Measurements from ENCODE around the gene PTGFRN.
"Not testable (repeated sequence)": the region's sequence is repeated elsewhere in the genome, so short reads cannot be mapped to it uniquely, and the experiment has no call there.

PTGFRN gene

GRCh38 chr1:116947092-116947860, 37.6 kb downstream of the PTGFRN start:
- DNase-seq: no peak

DNA sequence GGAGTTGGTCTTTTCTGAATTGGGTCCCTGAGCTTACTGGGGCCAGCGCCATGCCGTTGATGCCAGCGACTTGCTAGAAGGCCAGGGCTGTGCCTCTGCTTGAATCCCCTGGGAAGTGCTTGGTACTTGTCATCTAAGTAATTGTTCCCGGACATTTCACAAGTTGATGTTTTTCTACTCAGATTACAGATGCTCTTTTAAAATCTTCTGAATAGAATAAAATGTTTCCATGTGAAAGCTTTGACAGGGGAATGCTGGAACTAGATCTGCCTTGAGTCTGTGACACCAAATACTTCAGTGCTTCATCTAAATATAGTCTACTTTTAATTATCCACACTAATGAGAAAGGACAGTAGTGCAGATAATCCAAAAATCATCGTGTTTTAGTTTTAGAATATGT, 38.3 kb downstream of the PTGFRN start:
- no peak for DNase-seq

DNA sequence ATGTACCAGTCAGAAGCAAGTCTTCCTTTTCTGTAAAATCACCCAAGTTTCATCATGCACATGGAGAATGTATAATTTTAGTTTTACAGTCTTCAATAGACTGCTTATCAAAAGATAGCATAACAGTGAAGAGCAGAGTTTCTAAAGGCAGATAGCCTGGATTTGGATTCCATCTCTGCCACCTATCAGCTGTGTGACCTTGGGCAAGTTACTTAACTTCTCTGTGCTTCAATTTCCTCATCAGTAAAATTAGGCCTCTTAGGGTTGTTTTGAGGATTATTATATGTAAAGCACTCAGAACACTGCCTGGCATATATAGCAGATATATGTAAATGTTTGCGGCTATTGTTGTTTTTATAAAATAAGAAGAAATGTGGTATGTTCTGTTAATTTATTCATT, 38.9 kb downstream of the PTGFRN start:
- DNase-seq: no peak

DNA sequence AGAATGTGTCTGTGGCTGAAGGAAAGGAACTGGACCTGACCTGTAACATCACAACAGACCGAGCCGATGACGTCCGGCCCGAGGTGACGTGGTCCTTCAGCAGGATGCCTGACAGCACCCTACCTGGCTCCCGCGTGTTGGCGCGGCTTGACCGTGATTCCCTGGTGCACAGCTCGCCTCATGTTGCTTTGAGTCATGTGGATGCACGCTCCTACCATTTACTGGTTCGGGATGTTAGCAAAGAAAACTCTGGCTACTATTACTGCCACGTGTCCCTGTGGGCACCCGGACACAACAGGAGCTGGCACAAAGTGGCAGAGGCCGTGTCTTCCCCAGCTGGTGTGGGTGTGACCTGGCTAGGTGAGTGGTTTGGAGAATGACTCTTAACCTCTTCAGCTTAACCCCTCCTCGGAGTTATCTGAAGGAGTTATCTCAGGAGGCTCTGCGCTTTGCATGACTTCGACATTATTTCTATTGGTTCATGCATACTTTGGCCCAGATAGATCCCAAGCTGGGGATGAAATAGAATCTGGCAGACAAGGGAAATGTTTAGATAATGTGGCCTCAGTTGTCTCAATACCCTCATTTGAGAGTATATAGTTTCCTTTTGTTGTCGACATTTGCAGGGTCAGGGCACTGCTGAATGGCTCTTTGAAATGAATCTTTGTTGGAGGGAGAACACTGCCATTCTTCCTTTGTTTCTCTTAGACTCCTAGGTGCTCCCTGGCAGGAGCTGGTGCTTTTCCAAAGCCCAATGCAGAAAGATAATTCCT, 39.7 kb downstream of the PTGFRN start:
- no peak for DNase-seq

DNA sequence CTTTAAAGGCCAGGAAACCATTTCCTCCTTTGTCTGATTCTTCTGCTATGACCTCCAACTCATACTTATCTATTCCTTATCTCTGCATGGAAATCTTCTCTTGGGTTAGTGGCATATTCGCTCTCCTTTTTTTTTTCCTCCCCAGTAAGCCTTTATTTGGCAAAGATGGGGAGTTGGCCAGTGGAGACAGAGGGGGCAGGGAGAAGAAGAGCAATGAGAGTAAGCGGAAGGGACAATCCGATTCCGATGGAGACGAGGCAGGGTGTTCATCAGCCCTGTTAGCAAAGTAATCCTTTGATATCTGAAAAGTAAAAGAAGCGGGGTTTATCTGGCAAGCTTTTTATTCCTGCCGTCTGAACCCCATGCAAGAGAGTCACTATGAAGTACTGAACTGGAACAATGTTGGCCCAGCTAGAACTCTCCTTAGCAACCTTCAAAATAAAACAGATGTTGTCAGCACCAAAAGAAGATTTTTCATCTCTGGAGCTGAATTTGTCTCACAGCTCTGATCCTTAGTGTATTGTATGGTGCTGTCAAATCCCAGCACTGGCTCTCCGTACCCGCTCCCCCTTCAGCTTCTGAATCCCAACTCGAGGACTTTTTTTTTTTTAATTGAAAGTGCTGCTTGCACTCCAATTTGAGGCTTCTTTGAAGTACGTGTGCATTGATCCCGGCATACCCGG, 40.9 kb downstream of the PTGFRN start:
- no peak for DNase-seq

- DNase-seq: no peak
Measured at GRCh38 chr1:116951200-116951935, 41.7 kb downstream of the PTGFRN start.

DNA sequence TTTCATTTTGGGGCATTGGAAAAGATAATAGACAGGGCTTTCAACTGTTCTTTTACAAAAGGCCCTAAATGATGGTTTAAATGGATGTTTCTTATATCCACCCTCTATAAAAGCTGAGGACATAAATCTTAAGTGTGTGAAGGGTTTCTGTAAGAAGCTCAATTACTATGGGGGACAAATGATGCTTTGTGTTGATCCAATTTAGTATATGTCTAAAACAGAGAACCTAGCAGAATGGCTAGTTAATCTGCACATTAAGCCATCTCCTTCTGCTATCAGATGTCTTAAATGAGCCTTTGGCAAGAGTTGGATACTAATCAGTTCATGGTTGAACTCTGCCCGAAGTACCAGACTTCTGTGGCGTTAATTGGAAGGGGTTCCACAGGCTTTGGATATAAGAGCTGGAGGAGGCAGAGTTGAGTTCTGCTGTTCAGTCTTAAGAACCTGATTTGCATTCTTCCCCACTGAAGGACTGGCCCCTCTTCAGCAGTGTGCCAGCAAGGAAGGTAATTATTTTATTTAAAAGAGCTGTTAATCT, 43.1 kb downstream of the PTGFRN start:
- DNase-seq: no peak

GRCh38 chr1:116954440-116954839, 44.7 kb downstream of the PTGFRN start:
- DNase-seq: no peak

- DNase-seq: no peak
Measured at GRCh38 chr1:116956378-116956777, 46.7 kb downstream of the PTGFRN start.

GRCh38 chr1:116957646-116958045, 47.9 kb downstream of the PTGFRN start:
- no peak for DNase-seq

- DNase-seq: no peak
Measured at GRCh38 chr1:116958110-116958509, 48.4 kb downstream of the PTGFRN start.

DNA sequence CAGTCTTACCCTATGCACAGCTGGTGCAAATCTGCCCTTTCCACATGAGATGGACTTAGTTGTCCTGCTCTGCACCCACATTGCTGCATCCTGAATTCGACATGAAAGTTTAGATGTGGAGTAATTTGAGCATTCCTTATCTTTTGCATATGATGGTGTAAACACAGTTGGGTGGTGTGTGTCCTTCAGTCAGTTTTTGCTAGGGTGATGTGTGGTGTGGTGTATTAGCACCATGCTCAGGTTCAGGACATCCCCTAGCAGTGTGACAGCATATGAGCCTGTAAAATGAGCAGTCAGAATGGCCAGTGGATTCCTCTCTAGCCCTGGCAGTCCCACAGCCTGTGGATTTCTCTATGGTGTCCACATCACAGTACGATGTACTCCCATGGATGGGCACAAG, 49.3 kb downstream of the PTGFRN start:
- no peak for DNase-seq

DNA sequence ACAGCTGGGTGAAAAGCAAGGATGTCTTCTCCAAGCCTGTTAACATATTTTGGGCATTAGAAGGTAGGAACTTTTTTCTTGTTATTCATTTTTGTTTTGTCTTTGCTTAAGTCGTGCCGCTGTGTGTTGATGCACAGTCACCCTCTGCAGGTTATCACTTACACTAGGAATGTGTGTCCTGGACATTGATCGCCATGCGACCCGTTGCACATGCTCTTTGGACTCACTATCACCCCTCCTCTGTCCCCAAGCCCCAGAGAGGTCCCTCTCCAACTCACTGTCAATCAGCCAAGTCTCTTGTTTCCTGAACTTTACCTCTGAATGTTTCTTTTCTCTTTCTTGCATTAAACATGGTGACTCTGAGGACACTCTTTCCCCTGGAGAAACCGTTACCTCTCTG, 51.9 kb downstream of the PTGFRN start:
- no peak for DNase-seq

DNA sequence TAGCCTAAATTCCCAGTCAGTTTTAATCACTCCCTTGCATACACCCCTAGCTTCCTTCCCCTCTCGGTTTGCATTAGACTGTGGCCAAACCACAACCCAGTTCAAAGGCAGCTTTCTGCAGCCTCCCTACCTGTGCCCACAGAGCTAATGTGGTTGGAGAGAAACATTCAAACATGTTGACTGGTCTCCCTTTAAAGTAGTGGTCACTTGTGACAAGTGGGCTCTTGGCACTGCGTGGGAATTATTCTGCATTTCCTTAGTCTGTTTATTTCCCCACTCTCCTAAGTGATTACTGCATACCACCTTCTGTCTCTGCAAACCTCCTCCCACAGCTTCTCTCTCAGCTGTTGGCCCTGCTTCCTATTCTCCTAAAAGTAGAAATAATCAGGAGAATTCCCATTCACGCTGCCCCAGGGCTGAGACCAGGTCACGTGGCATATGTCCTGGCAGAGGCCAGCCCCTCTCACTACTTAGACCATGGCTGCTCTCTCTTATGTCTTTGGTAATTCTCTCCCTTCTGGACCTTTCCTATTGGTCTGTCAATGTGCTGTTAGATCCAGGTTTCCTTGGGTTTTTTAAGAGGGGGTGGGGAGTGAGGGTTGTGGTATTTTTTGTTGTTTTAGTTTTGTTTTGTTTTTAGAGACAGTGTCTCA, 53.4 kb downstream of the PTGFRN start:
- DNase-seq: no peak

GRCh38 chr1:116966791-116967190, 57.1 kb downstream of the PTGFRN start:
- DNase-seq: no peak

- DNase-seq: no peak
Measured at GRCh38 chr1:116968724-116969123, 59.0 kb downstream of the PTGFRN start.

GRCh38 chr1:116971258-116971860, 61.6 kb downstream of the PTGFRN start:
- DNase-seq: no peak

GRCh38 chr1:116971965-116972673, 62.4 kb downstream of the PTGFRN start:
- DNase-seq: no peak

- DNase-seq: no peak
Measured at GRCh38 chr1:116972674-116973030, 62.9 kb downstream of the PTGFRN start.

DNA sequence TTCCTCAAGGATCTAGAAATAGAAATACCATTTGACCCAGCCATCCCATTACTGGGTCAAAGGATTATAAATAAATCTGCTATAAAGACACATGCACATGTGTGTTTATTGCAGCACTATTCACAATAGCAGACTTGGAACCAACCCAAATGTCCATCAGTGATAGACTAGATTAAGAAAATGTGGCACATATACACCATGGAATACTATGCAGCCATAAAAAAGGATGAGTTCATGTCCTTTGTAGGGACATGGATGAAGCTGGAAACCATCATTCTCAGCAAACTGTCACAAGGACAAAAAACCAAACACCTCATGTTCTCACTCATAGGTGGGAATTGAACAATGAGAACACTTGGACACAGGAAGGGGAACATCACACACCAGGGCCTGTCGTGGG, 70.6 kb downstream of the PTGFRN start:
- DNase-seq: not testable (repeated sequence)

GRCh38 chr1:116981521-116982037, 71.9 kb downstream of the PTGFRN start:
- DNase-seq: no peak

Data from T-helper 1 cell (primary cell).